Kidney (tissue), 14 donors: ENCODE measurements around the gene FAR2. TPM values are rescaled to one million over a fixed set of nuclear protein-coding genes. Genes with fewer than 3 reads are reported as not detected.

Experiments used
- DNase-seq, 5 donors: peaks; one replicate each; pipeline ENCODE4 v3.0.0-alpha.2; 2013 to 2020
- FAIRE-seq: peaks from 2 replicates; lab custom pipeline; 2012; peaks lifted over from hg19 to GRCh38; lab: Jason Lieb, UNC
- H3K27ac ChIP-seq, 2 donors: one replicate each; pipeline ENCODE4 v1.7.0; 2013; ENCODE audit warnings: low read depth in 2 of 2, low read length in 2 of 2, inconsistent platforms in 1 of 2
- H3K27me3 ChIP-seq: one replicate; pipeline ENCODE4 v1.7.1; 2013; ENCODE audit warnings: low read length, inconsistent platforms; ENCODE audit not compliant: control insufficient read depth, insufficient read depth
- H3K36me3 ChIP-seq, 3 donors: one replicate each; pipeline versions ENCODE4 v1.7.0 to v1.7.1; 2013; ENCODE audit warnings: low read length in 3 of 3, control low read depth in 1 of 3, inconsistent platforms in 1 of 3; ENCODE audit not compliant: insufficient read depth in 3 of 3, control insufficient read depth in 2 of 3
- H3K4me1 ChIP-seq, 3 donors: one replicate each; pipeline versions ENCODE4 v1.7.0 to v1.7.1; 2013; ENCODE audit warnings: low read length in 3 of 3, inconsistent platforms in 1 of 3, low read depth in 1 of 3; ENCODE audit not compliant: control insufficient read depth in 2 of 3, insufficient read depth in 2 of 3
- H3K4me3 ChIP-seq, 3 donors: one replicate each; pipeline versions ENCODE4 v1.7.0 to v1.8.1; 2013; ENCODE audit warnings: low read length in 3 of 3, control low read depth in 1 of 3, inconsistent platforms in 1 of 3
- H3K9ac ChIP-seq, 3 donors: one replicate each; pipeline versions ENCODE4 v1.7.0 to v1.7.1; 2013; ENCODE audit warnings: low read length in 3 of 3, control low read depth in 1 of 3, inconsistent platforms in 1 of 3
- H3K9me3 ChIP-seq, 3 donors: one replicate each; pipeline versions ENCODE4 v1.7.0 to v1.7.1; 2013; ENCODE audit warnings: low read length in 3 of 3, control low read depth in 1 of 3, inconsistent platforms in 1 of 3; ENCODE audit not compliant: control insufficient read depth in 2 of 3, insufficient read depth in 1 of 3
- CTCF ChIP-seq: IDR thresholded peaks from 3 replicates; pipeline ENCODE4 v1.5.1; 2012; ENCODE audit warnings: mild to moderate bottlenecking, moderate library complexity, borderline replicate concordance; ENCODE audit not compliant: insufficient read depth; ENCODE audit errors: extremely low read depth
- intact Hi-C: fragments of 100-400 bp; cut with DNase I; formaldehyde crosslinking; loops from one replicate; pipeline ENCODE4 v1.11.1; 2022
- polyA plus RNA-seq: library from polyadenylated mRNA; stranded (reverse); fragments of 350-450 nt; fragmentation: Illumina TruSeq; extraction: RNeasy Lipid Tissue Mini Kit (QIAGEN cat#74804); gene quantifications from one replicate; pipeline ENCODE4 v1.2.3, GENCODE V29; 2014; ENCODE audit warnings: low read depth, low replicate concordance; ENCODE audit not compliant: insufficient read depth
- total RNA-seq: library from RNA; stranded (reverse); fragmentation: NEBNext Ultra II Directional; extraction: Animal tissue kit (Norgen Biotek cat#: 25700); gene quantifications from one replicate; pipeline ENCODE4 v1.2.1, GENCODE V29; 2021
- donor health status: control.
- donor health status: control.
- donor health status: control.
- donor health status: control.
- donor health status: control.
- donor health status: DM: yes; HTN: yes; CAD: no.
- donor health status: Normal renal cell carcinoma (clear cell type).

FAR2 gene
- total and polyA plus RNA-seq, 2 donors from 2014 or later: 3.1 to 11.5 TPM

GRCh38 chr12:29281371-29282005, 132.4 kb downstream of the FAR2 start:
- no peaks in the 10 kb centered on the region for H3K36me3 ChIP-seq

GRCh38 chr12:29282031-29282816, 133.1 kb downstream of the FAR2 start:
- Histone ChIP-seq H3K27me3 (no peaks in the 10 kb centered on the region), H3K9me3 (no peaks in the 10 kb centered on the region), H3K9ac (no peak overlapping the region), H3K27ac (no peak overlapping the region), H3K36me3 (no peaks in the 10 kb centered on the region), H3K4me3 (no peak overlapping the region), H3K4me1 (peaks cover 0 to 4% (median 0%) of the 10 kb centered on the region in 3 donors)
- FAIRE-seq (no peak), DNase-seq (peak in 2 of 5 donors; percentile 21 to 43)
- intact Hi-C loops: no loop called here
- no peak for TF ChIP-seq CTCF

More at GRCh38 chr12:29281371-29282005, 132.4 kb downstream of the FAR2 start:
- FAIRE-seq (no peak), DNase-seq (peak in 1 of 5 donors; percentile 9)
- TF ChIP-seq CTCF: no peak
- Histone ChIP-seq H3K27ac (no peak overlapping the region), H3K4me3 (no peak overlapping the region), H3K27me3 (no peaks in the 10 kb centered on the region), H3K9ac (no peak overlapping the region), H3K4me1 (peaks cover 0 to 4% (median 0%) of the 10 kb centered on the region in 3 donors), H3K9me3 (no peaks in the 10 kb centered on the region)
- intact Hi-C loops: no loop called here

DNA sequence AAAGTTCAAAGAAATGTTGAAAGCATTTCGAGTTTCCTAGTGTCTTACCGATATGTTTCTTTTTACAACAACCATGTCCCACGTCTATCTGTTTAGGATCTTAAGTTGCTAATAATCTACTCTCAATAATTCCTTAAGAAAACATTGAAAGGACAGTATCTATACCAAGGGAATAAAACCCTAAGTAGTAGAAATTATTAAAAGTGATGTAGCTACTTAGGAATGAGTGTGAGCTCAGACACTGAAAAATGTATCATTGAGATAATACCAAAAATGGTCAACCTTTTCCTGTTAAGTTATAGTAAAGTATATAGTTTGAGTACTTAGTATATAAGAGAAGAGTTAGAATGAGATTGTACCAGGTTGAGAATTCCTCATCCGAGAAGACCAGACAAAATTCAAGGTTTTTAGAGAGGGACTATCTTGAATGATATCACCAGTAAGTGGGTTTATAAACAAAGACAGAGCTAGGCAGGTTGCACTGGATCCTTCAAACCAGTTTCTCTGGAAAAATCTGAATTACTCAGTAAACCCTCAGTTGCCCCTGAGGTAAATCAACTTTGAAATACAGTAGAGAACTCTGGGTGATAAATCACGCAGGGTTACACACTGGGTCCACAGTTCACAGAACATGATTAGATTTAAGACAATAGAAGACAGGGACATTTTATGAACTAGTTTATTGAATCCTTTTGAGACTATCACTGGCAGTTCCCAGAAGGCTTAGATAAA, 135.1 kb downstream of the FAR2 start:
- Histone ChIP-seq H3K36me3 (no peaks in the 10 kb centered on the region), H3K9me3 (no peaks in the 10 kb centered on the region), H3K9ac (no peak overlapping the region), H3K4me3 (no peak overlapping the region), H3K4me1 (peaks cover 0 to 4% (median 0%) of the 10 kb centered on the region in 3 donors), H3K27me3 (no peaks in the 10 kb centered on the region), H3K27ac (no peak overlapping the region)
- TF ChIP-seq CTCF: no peak
- intact Hi-C loops: no loop called here
- peak in 1 of 5 donors; percentile 10 for DNase-seq
- no peak for FAIRE-seq
